HAP-1 (cell line): ENCODE measurements around the gene FOXD2.

Source experiments
- DNase-seq, 2 experiments: peaks; one replicate each; pipeline ENCODE4 v3.0.0-alpha.2; 2016 to 2020; ENCODE audit warnings: low spot score in 2 of 2
- H3K27me3 ChIP-seq: fragments of 250-450 bp; sonication (Bioruptor Pico); 2 replicates; pipeline ENCODE4 v1.5.1; 2020; ENCODE audit warnings: low read depth, mild to moderate bottlenecking, moderate library complexity
- H3K36me3 ChIP-seq: fragments of 250-450 bp; sonication (Bioruptor Pico); replicated peaks from 2 replicates; pipeline ENCODE4 v1.5.1; 2020; ENCODE audit warnings: mild to moderate bottlenecking
- H3K4me1 ChIP-seq: fragments of 250-450 bp; sonication (Bioruptor Pico); 2 replicates; pipeline ENCODE4 v1.5.1; 2020; ENCODE audit warnings: mild to moderate bottlenecking
- H3K4me3 ChIP-seq: fragments of 250-450 bp; sonication (Bioruptor Pico); 2 replicates; pipeline ENCODE4 v1.5.1; 2020; ENCODE audit warnings: mild to moderate bottlenecking, moderate library complexity
- H3K9me3 ChIP-seq: fragments of 250-450 bp; sonication (Bioruptor Pico); 2 replicates; pipeline ENCODE4 v1.5.1; 2020; ENCODE audit warnings: mild to moderate bottlenecking, moderate library complexity
- in situ Hi-C: fragments of 300-500 bp; cut with MboI; formaldehyde crosslinking; loops from 3 replicates; pipeline ENCODE4 v1.14.3; 2020; ENCODE audit warnings: low sequenced_read_pairs, inconsistent platforms, mixed read lengths

FOXD2 gene

GRCh38 chr1:47437447-47438164, at the start of gene FOXD2:
Gene FOXD2, plus strand, starts transcription at chr1:47438044. Its CDS starts 92 bp downstream, at chr1:47438136.
- DNase-seq, result peak; percentile 87 to 95
- in situ Hi-C loops, result no loop called here

GRCh38 chr1:47388891-47389238, 49.0 kb upstream of the FOXD2 start:
- peak; percentile 67 to 82 for DNase-seq
- Histone ChIP-seq H3K9me3 (no peaks in the 10 kb centered on the region), H3K4me1 (no peaks in the 10 kb centered on the region), H3K27me3 (peaks cover 10% of the 10 kb centered on the region; the same call in 1 of the 2 replicates), H3K36me3 (no peaks in the 10 kb centered on the region), H3K4me3 (no peak overlapping the region)
- in situ Hi-C loops, result loop anchor here (5.0 kb wide), 1 partner anchor 323 kb away; no protein-coding TSS in a partner anchor

More at GRCh38 chr1:47437447-47438164, at the start of gene FOXD2:
- Histone ChIP-seq H3K9me3 (no peaks in the 10 kb centered on the region), H3K4me1 (peaks cover 5% of the 10 kb centered on the region), H3K4me3 (peak within 1 kb of the TSS; percentile 60), H3K36me3 (peaks cover 21% of the 10 kb centered on the region), H3K27me3 (no peaks in the 10 kb centered on the region)

- H3K9me3 ChIP-seq, result no peaks in the 10 kb centered on the region
- no peaks in the 10 kb centered on the region for H3K4me1 ChIP-seq
- no peaks in the 10 kb centered on the region for H3K36me3 ChIP-seq
- in situ Hi-C loops, result loop anchor here (5.0 kb wide), 1 partner anchor 323 kb away; no protein-coding TSS in a partner anchor
- no peak for DNase-seq
- H3K4me3 ChIP-seq, result no peak overlapping the region
- H3K27me3 ChIP-seq, result peaks cover 10% of the 10 kb centered on the region
Measured at GRCh38 chr1:47389731-47390130, 48.1 kb upstream of the FOXD2 start.

- no peaks in the 10 kb centered on the region for H3K36me3 ChIP-seq
- no peak for DNase-seq
- H3K27me3 ChIP-seq, result peaks cover 10% of the 10 kb centered on the region
- no peaks in the 10 kb centered on the region for H3K9me3 ChIP-seq
- H3K4me1 ChIP-seq, result 0 out of 2 replicates have a peak, but pooled peaks cover 4% of the 10 kb centered on the region
- in situ Hi-C loops, result no loop called here
- no peak overlapping the region for H3K4me3 ChIP-seq
Measured at GRCh38 chr1:47390843-47391242, 47.0 kb upstream of the FOXD2 start.

GRCh38 chr1:47393141-47393540, 44.7 kb upstream of the FOXD2 start:
- H3K9me3 ChIP-seq, result no peaks in the 10 kb centered on the region
- 0 out of 2 replicates have a peak, but pooled peaks cover 4% of the 10 kb centered on the region for H3K4me1 ChIP-seq
- no peaks in the 10 kb centered on the region for H3K36me3 ChIP-seq
- no peak overlapping the region for H3K4me3 ChIP-seq
- in situ Hi-C loops, result no loop called here
- no peak for DNase-seq
- H3K27me3 ChIP-seq, result peaks cover 10% of the 10 kb centered on the region

GRCh38 chr1:47395433-47395832, 42.4 kb upstream of the FOXD2 start:
- H3K4me1 ChIP-seq, result 0 out of 2 replicates have a peak, but pooled peaks cover 4% of the 10 kb centered on the region
- H3K36me3 ChIP-seq, result no peaks in the 10 kb centered on the region
- H3K27me3 ChIP-seq, result peaks cover 10% of the 10 kb centered on the region
- H3K9me3 ChIP-seq, result no peaks in the 10 kb centered on the region
- DNase-seq, result no peak
- in situ Hi-C loops, result no loop called here
- no peak overlapping the region for H3K4me3 ChIP-seq

GRCh38 chr1:47396671-47397196, 41.1 kb upstream of the FOXD2 start:
- peaks cover 12% of the 10 kb centered on the region for H3K27me3 ChIP-seq
- no peak overlapping the region for H3K4me3 ChIP-seq
- in situ Hi-C loops, result no loop called here
- H3K9me3 ChIP-seq, result no peaks in the 10 kb centered on the region
- H3K36me3 ChIP-seq, result no peaks in the 10 kb centered on the region
- 0 out of 2 replicates have a peak, but pooled peaks cover 4% of the 10 kb centered on the region for H3K4me1 ChIP-seq
- no peak for DNase-seq

- Histone ChIP-seq H3K9me3 (no peaks in the 10 kb centered on the region), H3K27me3 (peaks cover 3% of the 10 kb centered on the region; the same call in 1 of the 2 replicates), H3K4me1 (0 out of 2 replicates have a peak, but pooled peaks cover 4% of the 10 kb centered on the region), H3K4me3 (no peak overlapping the region), H3K36me3 (no peaks in the 10 kb centered on the region)
- in situ Hi-C loops, result no loop called here
- DNase-seq, result no peak
Measured at GRCh38 chr1:47399138-47399845, 38.6 kb upstream of the FOXD2 start.

- 0 out of 2 replicates have a peak, but pooled peaks cover 4% of the 10 kb centered on the region for H3K4me1 ChIP-seq
- in situ Hi-C loops, result no loop called here
- no peaks in the 10 kb centered on the region for H3K9me3 ChIP-seq
- 0 out of 2 replicates have a peak, but pooled peaks cover 3% of the 10 kb centered on the region for H3K27me3 ChIP-seq
- H3K4me3 ChIP-seq, result no peak overlapping the region
- no peaks in the 10 kb centered on the region for H3K36me3 ChIP-seq
- DNase-seq, result no peak
Measured at GRCh38 chr1:47399846-47400155, 38.0 kb upstream of the FOXD2 start.

GRCh38 chr1:47401761-47402160, 36.1 kb upstream of the FOXD2 start:
- 0 out of 2 replicates have a peak, but pooled peaks cover 3% of the 10 kb centered on the region for H3K27me3 ChIP-seq
- DNase-seq, result no peak
- H3K4me3 ChIP-seq, result no peak overlapping the region
- in situ Hi-C loops, result no loop called here
- no peaks in the 10 kb centered on the region for H3K36me3 ChIP-seq
- no peaks in the 10 kb centered on the region for H3K9me3 ChIP-seq
- no peaks in the 10 kb centered on the region for H3K4me1 ChIP-seq

GRCh38 chr1:47402591-47402990, 35.3 kb upstream of the FOXD2 start:
- no peak overlapping the region for H3K4me3 ChIP-seq
- no peaks in the 10 kb centered on the region for H3K9me3 ChIP-seq
- no peaks in the 10 kb centered on the region for H3K4me1 ChIP-seq
- in situ Hi-C loops, result no loop called here
- no peak for DNase-seq
- 0 out of 2 replicates have a peak, but pooled peaks cover 3% of the 10 kb centered on the region for H3K27me3 ChIP-seq
- H3K36me3 ChIP-seq, result no peaks in the 10 kb centered on the region

GRCh38 chr1:47403321-47403910, 34.4 kb upstream of the FOXD2 start:
- in situ Hi-C loops, result no loop called here
- no peaks in the 10 kb centered on the region for H3K36me3 ChIP-seq

GRCh38 chr1:47405697-47406096, 32.1 kb upstream of the FOXD2 start:
- no peak for DNase-seq
- H3K36me3 ChIP-seq, result no peaks in the 10 kb centered on the region
- H3K4me3 ChIP-seq, result no peak overlapping the region
- no peaks in the 10 kb centered on the region for H3K4me1 ChIP-seq
- in situ Hi-C loops, result no loop called here
- 0 out of 2 replicates have a peak, but pooled peaks cover 3% of the 10 kb centered on the region for H3K27me3 ChIP-seq
- H3K9me3 ChIP-seq, result no peaks in the 10 kb centered on the region

More at GRCh38 chr1:47403321-47403910, 34.4 kb upstream of the FOXD2 start:
- Histone ChIP-seq H3K4me3 (no peak overlapping the region), H3K9me3 (no peaks in the 10 kb centered on the region), H3K4me1 (no peaks in the 10 kb centered on the region), H3K27me3 (0 out of 2 replicates have a peak, but pooled peaks cover 3% of the 10 kb centered on the region)
- no peak for DNase-seq
